Superior temporal gyrus (tissue), 1 donor: ENCODE results near the gene CYP3A7.
"Not testable (repeated sequence)": the region's sequence is repeated elsewhere in the genome, so short reads cannot be mapped to it uniquely, and the experiment has no call there.

Source experiments
- DNase-seq: peaks from one replicate; pipeline ENCODE4 v3.0.0-alpha.2; 2016; ENCODE audit errors: extremely low spot score

The CYP3A7 gene

DNA sequence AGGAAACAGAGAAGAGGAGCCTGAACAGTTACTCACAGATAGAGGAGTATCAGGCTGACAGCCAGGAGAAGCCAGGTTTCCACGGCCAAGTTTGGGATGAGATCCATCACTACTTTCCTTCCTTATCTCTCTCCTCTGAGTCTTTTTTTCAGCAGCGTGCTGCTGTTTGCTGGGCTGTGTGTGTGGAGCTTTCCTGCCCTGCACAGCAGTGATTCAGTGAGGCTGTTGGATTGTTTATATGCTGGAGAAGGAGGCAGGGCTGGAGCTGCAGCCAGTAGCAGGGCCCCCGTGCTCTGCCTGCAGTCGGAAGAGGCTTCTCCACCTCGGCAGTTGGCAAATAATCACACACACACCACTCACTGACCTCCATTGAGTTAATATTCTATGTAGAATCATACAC is at the start of gene CYP3A7:
CYP3A7 (minus strand) TSS at position 210 of the 400 bp plus-strand sequence; CDS start at position 107, 103 bp downstream.
- no peak for DNase-seq

DNA sequence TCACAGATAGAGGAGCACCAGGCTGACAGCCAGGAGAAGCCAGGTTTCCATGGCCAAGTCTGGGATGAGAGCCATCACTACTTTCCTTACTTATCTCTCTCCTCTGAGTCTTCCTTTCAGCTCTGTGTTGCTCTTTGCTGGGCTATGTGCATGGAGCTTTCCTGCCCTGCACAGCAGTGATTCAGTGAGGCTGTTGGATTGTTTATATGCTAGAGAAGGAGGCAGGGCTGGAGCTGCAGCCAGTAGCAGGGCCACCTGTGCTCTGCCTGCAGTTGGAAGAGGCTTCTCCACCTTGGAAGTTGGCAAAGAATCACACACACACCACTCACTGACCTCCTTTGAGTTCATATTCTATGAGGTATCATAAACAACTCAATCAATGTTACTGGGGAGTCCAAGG is 49.0 kb upstream of the CYP3A7 start, which contains the start of gene CYP3A4:
CYP3A4 (minus strand) TSS at position 178 of the 400 bp plus-strand sequence; CDS start at position 75, 103 bp downstream.
- peak; percentile 8 for DNase-seq

DNA sequence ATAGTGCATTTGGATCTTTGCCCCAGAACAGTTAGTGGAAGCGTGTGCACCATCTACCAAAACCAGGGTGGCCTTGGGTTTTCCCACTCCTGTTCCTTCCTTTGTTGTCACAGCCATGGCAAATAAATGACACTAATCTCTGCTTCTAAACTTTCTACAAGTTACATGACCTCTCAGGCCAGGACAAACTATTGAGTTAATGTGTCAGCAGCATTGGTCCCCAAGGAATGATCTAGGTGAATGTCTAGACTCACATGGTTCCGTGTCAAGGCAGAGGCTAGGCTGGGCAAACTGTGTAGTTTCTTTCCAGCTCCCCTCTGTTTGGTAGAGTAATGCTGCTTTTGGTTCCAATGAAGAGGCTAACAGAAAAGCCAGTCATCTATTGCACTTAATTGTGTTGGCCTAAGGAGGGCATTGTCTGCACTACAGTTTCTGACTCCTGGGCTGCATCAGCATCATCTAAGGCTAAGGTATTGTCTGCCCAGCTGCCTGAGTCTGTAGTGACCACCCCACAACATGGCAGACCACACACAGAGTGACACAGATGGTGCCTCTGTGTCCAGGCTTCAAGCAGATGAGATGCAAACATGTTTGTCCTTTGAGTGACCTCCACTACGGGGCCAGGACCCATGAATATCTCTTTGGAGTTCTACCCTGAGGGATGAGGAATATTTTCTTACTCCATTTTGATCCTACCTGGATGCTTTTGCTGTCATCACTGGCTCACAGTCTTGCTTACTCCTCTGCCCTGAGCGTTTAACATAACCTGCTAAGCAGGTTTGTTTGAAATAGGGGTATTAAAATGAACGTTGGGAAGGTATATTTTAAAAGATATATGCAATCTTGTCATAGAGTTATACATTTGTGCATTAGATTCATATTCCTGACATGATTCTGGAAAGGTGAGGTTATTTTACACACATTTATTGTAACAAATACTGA is 47.3 kb upstream of the CYP3A7 start:
- no peak for DNase-seq

DNA sequence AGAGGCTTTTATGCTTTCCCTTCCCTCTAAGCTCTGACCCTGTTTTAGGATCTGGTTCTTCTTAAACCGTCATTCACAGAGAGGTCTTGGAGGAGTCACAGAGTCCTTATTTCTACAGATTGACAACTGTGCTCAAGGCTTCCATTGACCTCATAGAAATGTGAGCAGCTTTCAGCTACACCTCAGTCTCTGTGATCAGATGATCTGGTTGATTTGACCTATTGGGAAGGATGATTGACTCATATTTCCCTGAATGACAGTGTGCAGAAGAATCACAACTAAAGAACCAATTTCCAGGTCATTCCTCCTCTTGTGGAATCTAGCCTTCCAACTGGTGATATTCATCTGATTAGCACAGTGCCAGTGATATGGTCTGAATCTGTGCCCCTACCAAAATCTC is 45.6 kb upstream of the CYP3A7 start:
- no peak for DNase-seq

DNA sequence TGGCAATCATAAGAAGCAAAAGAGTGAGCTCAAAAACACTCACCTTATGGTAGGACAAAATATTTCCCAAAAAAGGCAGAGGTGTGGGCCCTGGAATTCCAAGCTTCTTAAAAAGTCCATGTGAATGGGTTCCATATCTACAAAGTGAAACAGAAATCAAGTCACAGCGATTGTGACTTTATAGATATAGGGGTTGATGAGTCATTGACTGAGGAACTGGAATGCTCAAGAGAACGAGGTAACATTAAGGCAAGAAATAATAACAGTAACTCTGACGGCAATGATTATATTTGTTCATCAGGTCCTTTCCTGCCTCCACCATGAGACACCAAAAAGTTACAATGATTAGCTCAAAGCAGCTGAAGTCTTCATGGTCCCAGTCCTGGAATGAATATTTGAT is 45.0 kb upstream of the CYP3A7 start:
- DNase-seq: no peak

DNA sequence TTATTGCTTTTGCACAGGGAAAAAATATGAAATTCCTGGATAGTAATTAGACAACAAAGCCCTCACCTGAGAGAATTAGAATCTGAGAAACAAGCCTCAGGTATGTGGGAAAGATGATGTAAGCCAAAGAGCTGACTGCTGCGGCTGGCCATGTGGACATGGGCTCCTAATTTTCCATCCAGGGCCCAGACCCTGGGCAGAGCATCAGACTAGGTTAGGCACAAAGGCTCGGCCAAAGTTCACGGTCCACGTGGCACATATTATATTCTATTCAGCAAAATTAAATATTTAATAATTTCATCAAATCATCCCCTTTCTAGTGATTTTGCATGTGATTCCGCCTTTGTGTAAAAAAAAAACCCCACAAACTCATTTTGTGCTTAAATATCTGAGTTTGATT is 43.9 kb upstream of the CYP3A7 start:
- DNase-seq: no peak

DNA sequence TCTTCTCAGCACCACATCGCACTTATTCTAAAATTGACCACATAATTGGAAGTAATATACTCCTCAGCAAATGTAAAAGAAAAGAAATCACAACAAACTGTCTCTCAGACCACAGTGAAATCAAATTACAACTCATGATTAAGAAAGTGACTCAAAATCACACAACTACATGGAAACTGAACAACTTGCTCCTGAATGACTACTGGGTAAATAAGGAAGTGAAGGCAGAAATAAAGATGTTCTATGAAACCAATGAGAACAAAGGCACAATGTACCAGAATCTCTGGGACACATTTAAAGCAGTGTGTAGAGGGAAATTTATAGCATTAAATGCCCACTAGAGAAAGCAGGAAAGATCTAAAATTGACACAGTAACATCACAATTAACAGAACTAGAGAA is 38.4 kb upstream of the CYP3A7 start:
- DNase-seq: not testable (repeated sequence)

DNA sequence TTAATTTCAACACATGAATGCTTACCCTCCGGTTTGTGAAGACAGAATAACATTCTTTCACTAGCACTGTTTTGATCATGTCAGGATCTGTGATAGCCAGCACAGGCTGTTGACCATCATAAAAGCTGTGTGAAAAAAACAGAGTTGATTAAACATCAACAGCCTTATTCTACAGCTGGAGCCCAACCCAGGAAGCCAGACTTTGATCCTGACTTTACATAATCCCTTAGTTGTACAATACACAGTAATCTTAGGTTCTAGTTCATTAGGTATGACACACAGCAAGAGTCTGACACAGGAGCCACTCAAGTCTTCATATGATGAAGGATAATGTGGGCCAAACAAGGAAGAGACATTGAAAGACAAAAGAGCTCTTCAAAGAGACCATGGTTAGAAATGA is 37.6 kb upstream of the CYP3A7 start:
- DNase-seq: no peak

DNA sequence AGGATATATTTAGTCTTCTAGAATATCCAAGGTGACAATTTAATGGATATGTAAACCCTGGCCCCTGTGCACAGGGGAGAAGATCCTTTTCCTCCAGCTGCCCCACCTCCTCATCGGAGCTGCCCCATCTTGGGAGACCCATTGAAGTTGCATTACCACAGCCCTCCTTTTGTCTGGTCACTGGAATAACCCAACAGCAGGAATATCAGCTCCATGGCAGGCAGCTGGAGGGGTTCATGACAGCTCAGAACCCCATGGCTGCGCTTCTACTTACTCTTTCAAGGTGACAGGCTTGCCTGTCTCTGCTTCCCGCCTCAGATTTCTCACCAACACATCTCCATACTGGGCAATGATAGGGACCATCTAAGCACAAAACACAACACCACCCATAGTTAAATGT is 34.5 kb upstream of the CYP3A7 start:
- not testable (repeated sequence) for DNase-seq

DNA sequence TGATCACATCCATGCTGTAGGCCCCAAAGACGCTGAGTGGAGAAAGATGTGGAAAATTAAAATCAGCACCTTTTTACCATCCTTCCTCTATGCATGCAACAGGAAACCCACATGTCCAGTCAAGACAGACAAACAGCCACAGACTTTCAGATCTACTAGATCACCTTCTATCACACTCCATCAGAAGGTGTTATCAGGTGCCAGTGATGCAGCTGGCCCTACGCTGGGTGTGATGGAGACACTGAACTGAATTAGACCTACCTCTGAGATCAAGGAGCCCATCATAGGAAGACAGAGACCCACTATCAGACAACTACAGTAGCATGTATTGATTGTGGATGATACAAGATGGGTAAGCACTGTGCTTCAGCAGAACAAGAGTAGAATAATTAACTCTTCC is 33.5 kb upstream of the CYP3A7 start:
- no peak for DNase-seq

DNA sequence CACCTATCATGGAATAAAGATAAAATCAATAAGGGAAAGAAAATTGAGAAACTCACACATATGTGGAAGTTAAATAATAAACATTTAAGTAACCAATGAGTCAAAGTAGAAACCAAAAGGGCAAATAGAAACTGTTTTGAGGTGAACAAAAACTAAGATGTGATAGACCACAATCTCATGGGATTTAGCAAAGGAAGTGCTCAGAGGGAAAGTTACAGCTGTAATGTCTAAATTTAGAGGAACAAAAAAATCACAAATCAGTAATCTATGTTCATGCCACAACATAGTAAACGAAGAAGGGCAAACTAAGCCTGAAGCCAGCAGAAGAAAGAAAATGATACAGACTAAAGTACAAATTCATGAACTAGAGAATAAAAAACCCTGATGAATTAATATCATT is 32.7 kb upstream of the CYP3A7 start:
- no peak for DNase-seq

DNA sequence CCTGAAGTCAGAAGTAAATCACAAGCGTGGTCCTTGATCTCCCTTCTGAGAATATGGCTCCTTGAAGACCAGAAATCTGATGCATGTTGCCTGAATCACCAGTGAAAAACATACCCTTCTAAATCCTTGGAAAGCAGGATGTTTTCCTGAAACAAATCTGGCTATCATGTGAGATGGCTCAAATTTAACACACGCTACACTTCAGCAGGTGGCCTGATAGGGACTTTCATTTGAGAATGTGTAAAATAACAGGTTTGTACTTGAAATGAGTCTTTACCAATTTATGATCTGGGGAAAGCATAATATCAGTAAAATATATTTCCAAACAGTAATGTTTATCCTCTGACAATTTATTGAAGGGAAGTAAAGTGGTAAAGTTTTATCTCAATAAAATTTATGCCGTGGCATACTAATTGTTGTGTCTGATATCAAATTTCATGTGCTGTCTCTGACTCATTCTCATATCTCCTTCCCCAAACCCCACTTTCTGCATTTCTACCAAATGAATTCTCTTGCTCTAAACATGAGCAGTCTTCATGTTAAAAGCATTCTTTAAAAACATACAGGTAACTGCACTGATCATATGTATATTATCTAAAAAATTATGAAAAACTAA is 31.6 kb upstream of the CYP3A7 start:
- no peak for DNase-seq

DNA sequence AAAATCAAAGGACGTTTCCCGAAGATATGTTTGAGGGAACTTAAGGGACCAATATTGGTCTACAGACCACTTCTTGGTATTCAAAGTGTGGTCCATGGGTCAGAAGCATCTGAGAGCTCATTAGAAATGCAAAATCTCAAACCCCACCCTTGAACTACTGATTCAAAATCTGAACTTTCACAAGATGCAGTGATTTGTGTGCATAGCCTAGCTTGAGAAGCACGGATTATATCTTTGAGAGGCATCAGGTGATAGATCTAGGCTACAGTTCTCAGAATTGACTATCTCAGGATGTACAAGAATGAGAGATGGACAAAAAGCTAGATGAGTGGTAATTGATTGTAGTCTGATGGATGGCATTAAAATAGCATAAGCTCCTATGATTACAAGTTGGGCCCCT is 29.5 kb upstream of the CYP3A7 start:
- no peak for DNase-seq

DNA sequence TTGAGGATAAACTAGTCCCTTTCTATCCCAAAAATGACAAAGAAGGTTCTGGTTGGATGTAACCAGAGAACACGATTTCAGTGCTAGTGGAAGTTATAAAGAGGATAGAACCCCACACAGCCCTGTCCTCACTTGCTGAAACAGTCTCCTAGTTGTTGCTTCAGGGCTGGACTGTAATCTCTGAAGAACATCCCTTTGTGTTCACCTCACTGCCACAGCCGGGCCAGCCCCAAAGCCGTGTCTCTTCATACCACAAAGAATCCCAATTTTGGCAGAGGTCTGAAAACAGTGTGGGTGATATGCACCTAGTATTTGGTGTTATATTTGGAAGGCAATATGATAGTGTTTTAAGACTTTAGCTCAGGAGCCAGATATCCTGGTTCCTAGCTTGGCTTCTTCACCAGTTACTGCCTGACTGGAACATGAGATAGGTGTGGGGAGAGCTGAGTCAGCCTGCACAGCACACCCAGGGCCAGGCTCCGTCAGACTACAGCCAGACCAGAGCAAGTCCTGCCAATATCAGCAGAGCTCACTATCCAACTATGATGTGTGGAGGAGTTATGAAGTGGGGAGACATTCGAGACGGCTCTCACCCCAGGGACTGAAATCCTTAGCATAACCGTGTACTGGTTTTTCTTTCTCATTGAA is 27.8 kb upstream of the CYP3A7 start:
- DNase-seq: no peak

DNA sequence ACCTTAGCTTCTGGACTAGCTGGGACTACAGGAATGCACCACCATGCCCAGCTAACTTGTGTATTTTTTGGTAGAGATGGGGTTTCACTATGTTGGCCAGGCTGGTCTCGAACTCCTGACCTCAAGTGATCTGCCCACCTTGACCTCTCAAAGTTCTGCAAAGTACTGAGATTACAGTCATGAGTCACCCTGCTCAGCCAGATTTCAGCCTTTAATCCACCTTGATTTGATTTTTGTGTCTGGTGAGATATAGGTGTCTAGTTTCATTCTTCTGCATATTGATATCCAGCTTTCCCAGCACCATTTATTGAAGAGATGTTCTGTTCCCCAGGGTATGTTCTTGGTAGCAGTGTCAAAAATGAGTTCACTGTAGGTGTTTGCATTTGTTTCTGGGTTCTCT is 20.1 kb upstream of the CYP3A7 start:
- no peak for DNase-seq

DNA sequence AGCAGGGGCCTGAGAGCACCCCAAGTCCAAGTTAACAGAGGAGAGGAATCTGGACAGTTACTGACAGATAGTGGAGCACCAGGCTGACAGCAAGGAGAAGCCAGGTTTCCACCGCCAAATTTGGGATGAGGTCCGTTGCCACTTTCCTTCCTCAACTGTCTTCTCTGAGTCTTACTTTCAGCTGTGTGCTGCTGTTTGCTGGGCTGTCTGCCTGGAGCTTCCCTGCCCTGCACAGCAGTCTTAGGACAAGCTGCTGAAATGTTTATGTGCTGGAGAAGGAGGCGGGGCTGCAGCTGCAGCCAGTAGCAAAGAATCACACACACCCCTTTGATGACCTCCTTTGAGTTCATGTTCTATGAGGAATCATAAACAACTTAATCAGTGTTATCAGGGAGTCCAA is 17.4 kb upstream of the CYP3A7 start:
- no peak for DNase-seq

DNA sequence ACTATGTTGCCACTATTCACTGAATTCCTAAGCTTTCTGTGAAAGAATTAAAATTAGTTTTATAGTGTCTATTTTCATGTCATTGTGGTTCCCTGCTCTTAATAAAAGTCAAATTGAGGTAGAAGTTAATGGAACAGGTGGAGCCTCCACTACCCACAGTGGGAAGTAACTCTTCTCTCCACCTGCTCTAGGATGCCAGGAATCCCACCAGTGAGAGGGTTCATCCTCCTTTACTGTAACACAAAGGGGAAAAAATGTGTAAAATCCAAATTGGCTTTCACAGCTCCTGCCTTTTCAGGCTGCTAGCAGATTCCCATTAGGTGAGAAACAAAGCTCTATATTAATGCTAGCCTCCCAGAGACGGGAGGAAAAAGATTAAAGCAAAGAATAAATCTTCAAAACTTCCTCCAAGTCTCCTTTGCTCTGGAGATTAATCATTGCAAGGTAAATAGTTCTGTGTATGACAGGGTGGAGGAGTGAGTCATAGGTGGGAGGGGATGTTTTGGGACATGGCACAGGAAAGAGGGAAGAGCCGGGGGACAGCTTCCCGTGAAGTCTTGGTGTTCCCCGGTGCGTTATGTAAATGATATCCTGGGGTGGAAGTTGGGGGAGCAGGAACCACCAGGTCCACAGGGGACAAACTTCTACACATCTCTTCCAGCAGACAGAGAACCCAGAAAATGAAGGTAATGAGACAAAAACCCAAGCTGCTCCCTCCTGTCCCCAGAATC is 16.5 kb upstream of the CYP3A7 start:
- DNase-seq: not testable (repeated sequence)

DNA sequence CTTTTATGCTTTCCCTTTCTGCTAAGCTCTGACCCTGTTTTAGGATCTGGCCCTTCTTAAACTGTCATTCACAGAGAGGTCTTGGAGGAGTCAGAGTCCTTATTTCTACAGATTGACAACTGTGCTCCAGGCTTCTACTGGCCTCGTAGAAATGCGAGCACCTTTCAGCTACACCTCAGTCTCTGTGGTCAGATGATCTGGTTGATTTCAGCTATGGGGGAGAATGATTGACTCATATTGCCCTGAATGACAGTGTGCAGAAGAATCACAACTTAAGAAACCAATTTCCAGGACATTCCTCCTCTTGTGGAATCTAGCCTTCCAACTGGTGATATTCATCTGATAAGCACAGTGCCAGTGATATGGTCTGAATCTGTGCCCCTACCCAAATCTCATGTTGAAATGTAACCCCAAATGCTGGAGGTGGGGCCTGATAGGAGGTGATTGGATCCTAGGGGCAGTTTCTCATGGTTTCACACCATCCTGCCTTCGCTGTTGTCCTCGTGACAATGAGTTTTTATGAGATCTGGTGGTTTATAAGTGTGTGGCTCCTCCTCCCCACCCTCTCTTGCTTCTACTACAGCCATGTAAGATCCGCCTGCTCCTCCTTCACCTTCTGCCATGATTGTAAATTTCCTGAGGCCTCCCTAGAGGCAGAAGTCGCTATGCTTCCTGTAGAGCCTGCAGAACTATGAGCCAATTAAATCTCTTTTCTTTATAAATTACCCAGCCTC is 14.0 kb upstream of the CYP3A7 start:
- DNase-seq: no peak

DNA sequence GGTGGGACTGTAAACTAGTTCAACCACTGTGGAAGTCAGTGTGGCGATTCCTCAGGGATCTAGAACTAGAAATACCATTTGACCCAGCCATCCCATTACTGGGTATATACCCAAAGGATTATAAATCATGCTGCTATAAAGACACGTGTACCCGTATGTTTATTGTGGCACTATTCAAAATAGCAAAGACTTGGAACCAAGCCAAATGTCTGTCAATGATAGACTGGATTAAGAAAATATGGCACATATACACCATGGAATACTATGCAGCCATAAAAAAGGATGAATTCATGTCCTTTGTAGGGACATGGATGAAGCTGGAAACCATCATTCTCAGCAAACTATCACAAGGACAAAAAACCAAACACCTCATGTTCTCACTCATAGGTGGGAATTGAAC is 11.9 kb upstream of the CYP3A7 start:
- DNase-seq: not testable (repeated sequence)

DNA sequence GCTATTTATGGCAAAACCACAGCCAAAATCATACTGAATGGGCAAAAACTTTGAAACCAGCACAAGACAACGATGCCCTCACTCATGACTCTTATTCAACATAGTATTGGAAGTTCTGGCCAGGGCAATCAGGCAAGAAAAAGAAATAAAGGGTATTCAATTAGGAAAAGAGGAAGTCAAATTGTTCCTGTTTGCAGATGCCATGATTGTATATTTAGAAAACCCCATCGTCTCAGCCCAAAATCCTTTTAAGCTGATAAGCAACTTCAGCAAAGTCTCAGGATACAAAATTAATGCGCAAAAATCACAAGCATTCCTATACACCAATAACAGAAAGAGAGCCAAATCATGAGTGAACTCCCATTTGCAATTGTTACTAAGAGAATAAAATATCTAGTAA is 10.4 kb upstream of the CYP3A7 start:
- DNase-seq: not testable (repeated sequence)

DNA sequence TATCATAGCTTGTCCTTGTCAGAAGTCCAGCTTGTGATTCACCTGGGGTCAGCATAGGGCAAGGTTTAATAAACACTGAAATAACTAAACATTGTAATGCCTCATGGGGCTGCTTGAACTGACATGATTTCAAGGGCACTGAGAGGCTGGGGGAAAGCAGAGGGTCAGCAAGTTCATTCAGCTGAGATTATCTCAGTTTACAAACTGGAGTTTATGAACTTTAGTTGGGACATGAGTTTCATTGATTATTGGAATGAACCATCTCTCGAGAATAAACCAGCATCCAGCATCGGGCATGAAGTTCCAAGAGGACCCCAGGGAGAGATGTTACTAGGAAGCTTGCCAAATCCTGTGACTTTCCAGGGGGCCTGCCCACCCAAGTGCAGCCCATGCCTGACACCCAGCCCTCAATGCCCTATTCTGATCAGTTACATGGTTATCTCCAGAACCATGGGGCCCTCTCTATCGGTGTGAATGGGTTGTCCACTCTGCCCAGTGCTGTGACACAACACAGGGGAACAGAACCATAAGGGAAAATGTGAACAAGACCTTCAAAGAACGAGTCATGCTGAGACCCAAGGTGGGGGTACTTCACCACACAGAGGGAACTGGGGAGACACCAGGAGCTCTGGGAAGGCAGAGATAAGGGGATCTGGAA is 7.9 kb upstream of the CYP3A7 start:
- no peak for DNase-seq
